Smooth muscle cell of the brain vasculature (primary cell): ENCODE measurements around the gene SLC44A3.
A peak's percentile ranks its signal among the peaks of the same experiment; 100 is the strongest.

Experiments
- DNase-seq: peaks from one replicate; pipeline ENCODE4 v3.0.0-alpha.2; 2012; ENCODE audit warnings: low read depth, low spot score

The SLC44A3 gene

DNA sequence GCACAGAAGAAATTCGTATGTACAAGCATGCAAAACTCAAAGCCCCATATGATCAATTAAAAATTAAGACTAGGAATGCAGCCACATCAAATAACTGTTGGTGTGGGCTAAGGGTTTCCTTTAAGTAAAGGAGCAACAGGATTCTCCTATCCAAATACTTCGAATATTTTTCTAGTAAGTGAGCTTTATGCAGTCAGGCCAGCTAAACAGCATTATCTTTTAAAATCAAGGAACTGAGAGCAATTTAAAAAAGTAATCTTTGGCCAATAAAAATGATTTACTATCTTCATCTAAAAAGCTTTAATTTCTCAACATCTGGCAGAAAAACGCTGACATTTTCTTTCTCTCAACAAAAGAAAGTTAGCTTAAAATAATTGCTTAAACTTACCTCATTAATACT is 87.0 kb downstream of the SLC44A3 start:
- no peak for DNase-seq

DNA sequence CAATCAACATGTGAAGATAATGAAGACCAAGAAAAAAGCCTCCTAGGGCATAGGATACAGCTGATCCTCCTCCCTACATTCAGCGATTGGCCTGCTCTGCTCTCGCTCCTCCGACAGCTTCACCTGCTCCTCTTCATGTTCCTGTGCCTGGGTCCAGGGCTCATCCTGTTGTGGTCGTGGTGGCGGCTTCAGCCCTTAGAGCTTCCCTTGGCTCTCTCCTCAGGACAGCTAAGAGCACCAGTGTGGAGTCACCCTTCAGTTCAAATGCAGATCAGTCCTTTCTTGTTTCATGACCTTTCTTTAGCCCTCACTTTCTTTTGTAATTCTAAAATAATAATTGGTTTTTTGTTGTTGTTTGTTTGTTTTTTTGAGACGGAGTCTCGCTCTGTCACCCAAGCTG is 88.0 kb downstream of the SLC44A3 start:
- no peak for DNase-seq

DNA sequence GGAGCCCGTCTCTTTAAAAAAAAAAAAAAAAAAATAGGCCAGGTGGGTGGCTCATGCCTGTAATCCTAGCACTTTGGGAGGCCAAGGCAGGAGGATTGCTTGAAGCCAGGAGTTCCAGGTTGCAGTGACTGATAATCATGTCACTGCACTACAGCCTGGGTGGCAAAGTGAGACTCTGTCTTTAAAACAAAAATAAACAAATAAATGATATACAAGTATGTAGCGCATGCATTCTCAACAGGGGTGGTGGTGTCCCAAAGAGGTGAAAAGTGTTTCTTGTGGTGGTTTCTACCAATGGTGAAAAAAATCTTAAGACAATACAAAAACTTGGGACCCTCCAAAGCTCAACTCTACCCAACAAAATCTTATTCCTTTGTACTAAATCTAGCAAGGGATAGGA is 88.8 kb downstream of the SLC44A3 start:
- DNase-seq, result no peak

DNA sequence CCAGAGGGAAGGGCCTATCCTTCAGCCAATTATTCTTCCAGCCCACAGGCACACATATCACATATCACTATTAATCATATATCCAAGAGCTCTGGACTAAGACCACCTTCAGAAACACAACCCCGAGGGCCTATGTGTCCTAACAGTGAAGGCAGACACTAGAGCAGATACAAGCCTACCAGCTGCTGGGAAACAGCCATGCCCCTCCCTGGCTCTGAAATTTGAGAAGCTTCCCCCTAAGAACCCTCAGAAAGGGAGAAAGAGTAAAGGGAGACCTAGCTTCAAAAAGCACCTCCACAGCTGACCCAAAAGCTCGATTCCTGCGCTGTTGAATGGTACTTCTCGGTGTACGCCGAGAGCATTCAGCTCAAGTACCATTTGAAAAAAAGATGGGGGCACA is 89.3 kb downstream of the SLC44A3 start:
- no peak for DNase-seq

DNA sequence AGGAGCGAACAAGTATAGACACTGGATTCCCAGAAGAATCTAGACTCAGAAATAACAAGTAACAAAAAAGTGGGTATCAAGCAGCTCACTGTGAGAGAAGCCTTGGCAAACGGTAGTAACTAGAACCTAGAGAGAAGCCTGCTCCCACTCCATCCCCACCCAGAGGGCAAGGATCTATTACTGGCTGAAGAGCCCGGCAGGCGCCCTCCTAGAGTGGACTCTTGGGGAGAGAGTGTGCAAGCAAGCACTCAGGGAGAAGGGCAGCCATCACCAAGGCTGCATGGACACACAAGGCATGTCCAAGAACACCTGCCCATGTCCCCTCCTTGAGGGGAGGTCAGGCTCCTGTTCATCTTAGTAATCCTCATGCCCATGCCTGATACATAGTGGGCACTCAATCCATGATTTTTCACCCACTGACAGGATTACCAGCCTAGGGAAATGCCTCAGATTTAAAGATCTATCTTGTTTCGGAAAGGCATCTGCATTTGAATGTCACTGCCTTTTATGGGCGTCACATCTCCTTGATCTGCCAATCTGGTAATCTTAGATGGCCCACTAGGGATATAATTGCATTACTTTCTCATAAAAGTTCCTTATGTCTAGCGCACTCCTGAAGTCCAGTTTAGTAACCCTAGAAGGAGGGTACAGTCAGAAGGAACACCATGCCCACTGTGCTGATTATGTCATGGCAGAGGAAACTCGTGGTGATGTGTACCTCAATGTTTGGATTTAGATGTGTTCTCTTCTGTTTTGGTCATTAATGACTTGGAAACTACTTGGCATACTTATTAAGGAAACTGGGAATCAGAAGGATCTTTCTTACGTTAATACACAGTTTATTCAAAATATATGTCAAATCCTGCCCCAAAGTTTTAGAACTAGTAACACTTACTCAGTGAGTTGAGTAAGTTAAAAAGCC is 92.4 kb downstream of the SLC44A3 start:
- DNase-seq, result no peak

DNA sequence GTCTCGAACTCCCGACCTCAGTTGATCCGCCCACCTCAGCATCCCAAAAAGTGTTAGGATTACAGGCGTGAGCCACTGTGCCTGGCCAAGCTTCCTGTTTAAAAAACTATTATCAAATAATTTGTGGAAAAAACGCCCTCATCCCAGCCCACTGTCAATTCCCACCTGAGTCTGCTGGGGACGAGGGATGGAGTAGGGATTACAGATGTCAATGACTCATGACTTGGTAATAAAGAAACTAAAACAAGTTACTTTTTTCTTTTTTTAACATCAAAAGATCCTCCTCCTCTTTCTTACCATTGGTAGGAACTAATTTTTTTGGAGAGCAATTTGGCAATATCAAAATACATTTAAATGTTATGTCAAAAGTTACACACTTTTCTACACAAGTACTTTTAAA is 97.1 kb downstream of the SLC44A3 start:
- DNase-seq, result no peak

DNA sequence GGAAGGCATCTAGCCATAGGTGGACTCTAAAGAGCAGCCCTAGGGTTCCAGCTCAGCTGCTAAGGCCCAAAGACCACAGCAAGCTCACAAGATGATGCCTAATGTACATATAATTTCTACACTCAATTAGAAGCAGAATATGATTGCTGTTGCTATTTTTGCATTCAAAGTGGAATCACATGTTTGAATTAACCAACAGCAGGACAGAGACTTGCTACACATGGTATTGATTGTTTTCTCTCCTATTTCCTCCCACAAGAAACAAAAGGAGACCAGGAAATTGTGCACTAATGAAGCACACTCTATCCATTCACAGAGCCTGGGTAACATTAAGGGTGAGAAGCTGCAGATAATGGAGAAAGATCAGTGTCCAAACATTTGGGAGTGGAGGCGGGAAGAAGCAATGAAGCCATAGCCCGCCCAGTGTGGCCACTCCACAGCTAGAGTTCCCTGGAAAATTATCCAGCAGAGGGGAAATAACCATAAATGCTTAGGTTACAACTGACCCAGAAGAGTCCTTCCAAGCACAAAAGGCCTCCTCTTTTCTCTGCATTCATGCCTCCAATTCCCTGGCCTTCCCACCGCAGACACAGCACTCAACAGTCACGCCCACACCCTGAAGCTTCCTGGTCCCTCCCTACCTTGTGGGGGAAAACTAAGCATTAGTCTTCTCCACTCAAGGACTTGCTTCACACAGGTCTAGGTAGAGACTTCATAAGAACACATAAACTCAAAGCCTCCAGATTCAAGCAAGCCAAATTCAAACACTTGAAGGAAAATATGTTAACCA is 99.3 kb downstream of the SLC44A3 start:
- no peak for DNase-seq

DNA sequence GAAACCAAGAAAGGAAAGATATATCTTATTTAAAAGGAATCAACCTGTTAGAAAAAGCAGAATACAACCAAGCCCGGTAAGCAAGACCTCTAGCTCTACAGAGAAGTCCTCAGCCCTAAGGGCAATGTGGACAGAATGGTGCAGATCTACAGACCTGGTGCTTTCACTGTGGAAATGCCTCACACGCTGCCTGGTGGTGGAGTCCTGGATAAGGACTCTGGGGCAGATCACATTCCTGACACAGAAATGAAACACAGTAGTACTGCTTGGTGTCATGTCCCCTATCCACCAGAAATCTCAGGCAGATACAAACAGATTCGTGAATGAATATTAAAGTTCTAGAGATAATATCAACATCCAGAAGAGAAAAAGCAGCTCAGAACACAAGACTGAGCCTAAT is 99.9 kb downstream of the SLC44A3 start:
- DNase-seq, result no peak

DNA sequence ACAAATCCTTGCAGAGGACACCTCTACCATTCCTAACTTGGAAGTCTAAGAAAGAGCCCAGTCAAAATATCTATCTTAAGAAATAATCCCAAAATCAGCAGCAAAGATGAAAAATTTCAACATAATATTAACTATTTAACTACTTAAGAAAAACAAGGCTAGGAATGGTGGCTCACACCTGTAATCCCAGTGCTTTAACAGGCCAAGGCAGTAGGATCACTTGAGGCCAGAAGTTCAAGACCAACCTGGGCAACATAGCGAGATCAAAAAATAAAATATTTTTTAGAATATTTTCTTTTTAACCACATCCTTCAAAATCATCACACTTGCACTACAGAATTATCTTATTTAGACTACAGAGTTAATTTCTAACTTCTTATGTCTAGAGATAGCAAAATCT is 101.8 kb downstream of the SLC44A3 start:
- DNase-seq, result no peak

DNA sequence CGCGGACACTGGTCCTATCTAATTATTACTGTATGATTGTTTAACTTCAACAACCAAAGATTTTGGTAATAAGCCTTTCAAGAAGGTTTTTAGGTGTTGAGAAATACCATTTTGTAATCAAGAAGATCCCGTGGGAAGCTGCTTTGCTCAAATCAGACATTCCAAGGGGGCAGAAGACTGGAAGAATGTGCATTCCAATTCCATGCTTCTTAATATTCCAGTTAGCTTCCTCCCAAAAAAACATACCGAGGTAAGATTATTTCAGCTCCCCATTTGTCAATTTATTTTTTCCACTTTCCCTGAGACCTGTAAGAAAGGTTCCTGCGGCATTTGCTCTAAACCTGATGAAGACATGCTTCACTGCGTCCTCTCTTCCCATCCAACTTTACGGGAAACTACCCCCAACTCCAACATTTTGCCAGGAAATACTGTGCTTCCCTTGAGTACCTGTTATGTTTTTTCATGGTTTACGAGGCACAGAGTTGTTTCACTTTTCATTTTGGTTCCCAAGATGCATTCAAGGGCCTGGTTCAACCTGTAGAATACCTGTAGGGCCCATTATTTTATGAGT is 102.7 kb downstream of the SLC44A3 start:
- DNase-seq, result no peak

DNA sequence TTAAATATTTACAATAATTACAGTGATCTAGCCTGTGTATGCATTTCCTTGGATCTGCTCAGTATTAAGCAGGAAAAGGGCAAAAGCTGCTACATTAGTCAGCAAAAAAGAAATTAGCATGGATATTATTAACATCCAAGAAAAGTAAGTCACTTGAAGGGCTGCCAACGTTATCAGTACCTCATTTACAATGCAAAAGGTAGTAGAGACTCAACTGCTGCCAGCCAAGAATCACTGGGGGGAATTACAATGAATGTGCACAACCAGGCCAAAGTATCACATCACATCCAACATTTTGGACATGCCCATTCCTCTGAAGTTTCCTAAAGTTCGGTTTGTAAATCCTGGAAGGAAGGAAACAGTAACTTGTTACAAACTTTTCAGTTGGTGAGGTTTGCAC is 104.8 kb downstream of the SLC44A3 start:
- DNase-seq, result no peak

DNA sequence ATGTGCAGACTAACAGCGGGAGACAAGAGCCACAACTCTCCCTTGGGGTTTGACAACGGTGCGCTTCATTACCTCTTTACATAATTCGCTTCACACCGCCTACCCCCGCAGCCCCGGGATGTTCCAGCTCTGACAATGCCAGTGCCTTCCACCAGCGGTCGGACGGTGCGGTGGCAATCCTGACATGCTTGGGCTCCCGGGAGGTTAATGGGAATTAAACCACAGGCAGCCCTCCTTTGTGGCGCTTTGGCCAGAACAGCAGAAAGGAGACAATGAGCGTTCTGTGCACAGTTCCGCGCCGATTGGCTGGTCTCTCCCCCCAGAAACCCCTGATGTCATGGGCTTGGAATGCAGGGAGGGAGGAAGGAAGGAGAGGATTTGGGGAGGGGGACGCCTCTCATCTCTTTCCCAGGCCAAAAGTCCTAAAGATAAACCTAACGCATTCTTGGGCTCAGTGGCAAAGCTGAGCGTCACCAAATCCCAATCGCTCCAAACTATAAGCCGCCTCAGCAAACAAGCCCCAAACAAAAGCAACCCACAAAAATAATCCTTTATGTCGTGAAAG is 105.5 kb downstream of the SLC44A3 start:
- peak; percentile 57 for DNase-seq

DNA sequence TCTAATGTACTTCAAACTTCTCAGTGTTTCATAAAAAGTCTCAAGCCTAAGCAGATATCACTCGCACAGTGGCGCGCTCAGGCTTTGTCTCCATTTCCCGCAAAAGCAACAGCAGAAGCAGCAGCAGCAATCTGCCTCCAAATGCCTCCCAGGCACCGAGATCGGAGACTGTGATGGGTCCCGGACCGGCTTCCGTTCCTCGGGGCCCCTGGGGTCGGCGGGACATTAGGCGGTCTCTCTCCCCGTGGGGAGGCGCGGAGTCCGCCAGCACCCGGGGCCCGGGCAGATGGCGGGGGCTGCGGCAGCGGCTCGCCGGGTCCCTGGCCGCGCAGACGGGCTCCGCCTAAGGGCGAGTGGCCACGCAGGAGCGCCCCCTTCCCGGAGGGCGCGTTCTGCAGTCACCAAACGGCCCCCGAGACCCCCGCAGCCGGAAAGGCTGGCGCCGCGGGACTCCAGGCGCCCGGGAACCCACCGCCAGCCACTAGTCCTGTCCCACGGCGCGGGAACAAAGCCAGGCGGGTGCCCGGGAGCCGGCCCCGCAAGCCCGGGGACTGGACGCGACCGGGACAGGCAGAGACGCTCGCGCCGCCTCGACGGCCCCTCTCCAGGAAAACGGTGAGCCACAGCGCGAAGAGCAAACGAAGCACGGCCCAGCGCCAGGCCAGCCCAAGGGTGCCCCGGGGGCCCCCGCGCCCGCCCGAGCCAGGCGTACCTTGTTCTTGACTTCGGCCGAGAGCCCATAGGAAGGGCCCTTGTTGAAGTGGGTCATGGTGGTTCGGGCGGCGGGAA is 106.2 kb downstream of the SLC44A3 start:
- DNase-seq, result no peak

DNA sequence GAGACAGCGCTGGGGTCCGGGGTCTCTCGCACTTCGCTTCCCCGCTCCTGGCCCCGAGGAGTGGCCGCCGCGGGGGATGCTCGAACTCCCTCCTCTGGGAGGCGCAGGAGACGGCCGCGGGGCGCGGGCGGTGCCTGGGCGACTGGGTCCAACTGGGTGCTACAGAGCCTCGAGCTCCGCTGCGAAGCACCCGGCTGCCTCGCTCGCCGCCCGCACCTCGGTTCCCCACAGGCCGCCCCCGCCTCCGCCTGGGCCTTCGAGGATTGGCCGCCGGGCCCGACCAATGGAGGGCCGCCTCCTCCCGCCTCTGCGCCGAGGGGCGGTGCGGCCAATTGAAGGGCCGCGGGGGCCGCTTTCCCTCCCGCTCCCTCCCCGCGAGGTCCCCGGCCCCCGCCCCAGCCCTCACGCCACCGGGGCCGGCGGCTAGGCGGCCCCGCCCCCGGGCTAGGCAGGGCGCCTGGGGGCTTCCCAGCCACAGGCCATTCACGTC is 106.8 kb downstream of the SLC44A3 start, which contains the start of gene CNN3:
CNN3 (minus strand) TSS at position 196 of the 490 bp plus-strand sequence. CDS start 216 bp downstream, outside the sequence.
- peak; percentile 70 for DNase-seq

DNA sequence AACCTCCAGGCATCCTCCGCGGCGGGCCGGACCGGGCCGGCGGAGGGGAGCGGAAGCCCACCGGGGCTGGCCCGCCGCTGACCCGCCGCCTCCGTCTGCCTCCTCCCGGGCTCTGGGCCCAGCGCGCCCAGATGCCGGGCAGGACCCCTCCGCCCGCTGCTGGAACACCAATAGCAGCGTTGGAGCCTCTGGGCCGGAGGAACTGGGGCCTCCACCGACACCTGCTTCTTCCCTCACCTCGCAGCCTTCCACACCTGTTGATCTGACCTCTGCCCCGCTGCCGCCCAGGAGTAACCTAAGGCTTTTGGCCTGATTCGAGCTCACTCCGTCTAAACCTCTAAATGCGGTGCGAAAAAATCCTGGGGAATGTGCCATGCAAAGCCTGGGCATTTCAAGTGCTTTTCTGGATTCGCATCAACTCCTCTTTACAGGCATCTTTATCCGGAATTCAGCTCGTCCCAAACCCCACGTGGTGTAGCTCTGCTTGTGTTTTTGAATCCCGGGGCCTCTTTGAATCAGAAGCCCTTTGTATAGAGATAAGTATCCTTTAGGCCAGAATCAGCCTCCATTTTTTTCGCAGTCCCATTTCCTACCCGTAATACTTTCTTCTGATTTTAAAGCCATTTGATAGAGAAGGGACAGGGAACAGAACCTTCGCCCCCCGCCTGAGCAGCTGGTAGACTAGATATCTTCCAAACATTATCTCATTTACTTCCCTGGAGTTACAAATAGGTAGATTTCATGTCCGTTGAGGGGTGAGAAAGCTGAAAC is 107.4 kb downstream of the SLC44A3 start:
- no peak for DNase-seq

DNA sequence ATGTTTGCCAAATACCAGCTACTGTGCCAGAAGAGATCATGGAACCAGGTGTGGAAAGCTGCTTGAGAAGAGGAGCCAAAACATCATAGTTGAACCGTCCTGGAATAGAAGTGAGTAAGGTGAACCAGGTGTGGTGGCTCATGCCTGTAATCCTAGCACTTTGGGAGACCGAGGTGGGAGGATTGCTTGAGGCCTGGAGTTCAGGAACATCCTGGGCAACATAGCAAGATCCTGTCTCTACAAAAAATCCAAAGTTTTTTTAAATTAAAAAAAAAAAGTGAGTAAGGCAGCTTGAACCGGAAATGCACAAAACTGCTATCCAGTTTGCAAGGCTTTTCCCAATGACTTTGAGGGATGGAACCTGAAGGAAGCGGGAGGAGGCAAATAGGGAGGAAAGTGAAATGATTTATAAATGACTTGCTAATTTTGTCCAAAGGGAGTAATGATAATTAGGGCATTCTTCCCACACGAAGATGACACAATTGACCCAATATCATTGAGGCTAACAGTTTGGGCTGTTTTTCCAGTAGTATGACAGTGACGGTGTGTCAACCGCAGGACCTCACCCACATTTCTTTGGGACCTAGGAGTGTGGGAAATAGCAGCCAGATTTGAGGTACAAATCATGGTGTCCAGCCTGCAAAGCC is 108.3 kb downstream of the SLC44A3 start:
- no peak for DNase-seq

DNA sequence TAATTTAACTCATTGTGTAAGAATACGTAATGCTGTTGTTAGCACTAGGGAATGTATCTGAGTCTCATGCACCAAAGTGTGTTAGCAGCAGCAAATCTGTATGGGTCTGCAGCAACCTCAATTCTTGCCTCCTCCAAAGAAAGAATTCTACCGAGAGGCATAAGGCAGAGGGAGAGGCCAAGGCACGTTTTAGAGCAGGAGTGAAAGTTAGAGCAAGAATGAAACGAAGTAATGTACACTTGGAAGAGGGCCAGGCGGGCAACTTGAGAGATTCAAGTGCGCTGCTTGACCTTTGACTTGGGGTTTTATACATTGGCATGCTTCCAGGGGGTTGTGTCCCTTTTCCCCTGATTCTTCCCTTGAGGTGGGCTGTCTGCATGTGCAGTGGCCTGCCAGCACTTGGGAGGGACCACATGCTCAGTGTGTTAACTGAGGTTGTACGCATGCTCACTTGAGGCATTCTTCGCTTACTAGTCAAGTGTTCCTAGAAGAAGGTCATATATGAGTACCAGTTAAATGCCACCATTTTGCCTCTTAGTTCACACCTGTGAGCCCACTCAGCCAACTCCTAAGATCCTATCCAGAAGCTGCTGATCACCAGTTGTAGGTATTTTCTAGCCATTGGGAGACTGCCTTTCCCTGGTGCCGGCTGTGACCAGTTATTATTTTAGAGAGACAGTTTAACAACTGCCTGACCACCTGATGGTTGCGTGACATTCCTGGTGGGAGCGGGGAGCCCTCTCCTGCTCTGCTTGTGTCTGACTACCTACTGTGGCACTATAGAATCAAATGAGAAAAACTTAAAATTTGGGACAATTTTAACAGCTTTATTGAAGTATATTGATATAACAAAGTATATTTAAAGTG is 109.4 kb downstream of the SLC44A3 start:
- DNase-seq, result no peak

DNA sequence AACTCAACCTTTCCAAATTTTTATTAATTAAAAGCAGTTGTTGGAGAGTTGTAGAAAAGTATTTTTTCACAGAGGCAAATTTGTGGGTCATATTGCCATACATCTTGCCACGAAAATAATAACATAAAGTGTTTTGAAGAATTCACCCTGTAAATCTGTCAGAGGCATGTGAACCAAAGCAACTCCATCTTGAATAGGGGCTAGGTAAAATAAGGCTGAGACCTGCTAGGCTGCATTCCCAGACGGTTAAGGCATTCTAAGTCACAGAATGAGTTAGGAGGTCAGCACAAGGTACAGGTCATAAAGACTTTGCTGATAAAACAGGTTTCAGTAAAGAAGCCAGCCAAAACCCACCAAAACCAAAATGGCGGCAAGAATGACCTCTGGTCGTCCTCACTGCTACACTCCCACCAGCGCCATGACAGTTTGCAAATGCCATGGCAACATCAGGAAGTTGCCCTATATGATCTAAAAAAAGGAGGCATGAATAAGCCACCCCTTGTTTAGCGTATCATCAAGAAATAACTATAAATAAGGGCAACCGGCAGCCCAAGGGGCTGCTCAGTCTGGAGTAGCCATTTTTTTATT is 111.2 kb downstream of the SLC44A3 start:
- no peak for DNase-seq
